NCI-H2227 treated with DMSO at 0.1 percent for 48 hours (cell line): ENCODE results near the gene OR51A7.

ENCODE experiments used
- DNase-seq: peaks from one replicate; lab custom pipeline; 2025; lab: John Stamatoyannopoulos, UW

OR51A7 gene

GRCh38 chr11:4957396-4957795 is 53.8 kb downstream of the OR51A7 start:
- DNase-seq = no peak
